Tibial nerve (tissue), 4 donors: ENCODE data around the gene GPC3. TPM values are rescaled to one million over a fixed set of nuclear protein-coding genes. Genes with fewer than 3 reads are reported as not detected.
A peak's percentile ranks its signal among the peaks of the same experiment; 100 is the strongest.

Source experiments
- DNase-seq, 2 donors: peaks; one replicate each; pipeline ENCODE4 v3.0.0-alpha.2; 2019; ENCODE audit warnings: low spot score in 2 of 2
- H3K27ac ChIP-seq, 4 donors: fragments of 200-600 bp; sonication (generic) in 3 of 4; one replicate each; pipeline ENCODE4 v1.5.1; 2017 to 2019; ENCODE audit warnings: mild to moderate bottlenecking in 1 of 4
- H3K27me3 ChIP-seq, 2 donors: fragments of 200-600 bp; sonication (generic) in 1 of 2; one replicate each; pipeline versions ENCODE4 v1.5.1 to v1.6.0; 2017 to 2019
- H3K36me3 ChIP-seq, 3 donors: fragments of 200-600 bp; sonication (generic); one replicate each; pipeline ENCODE4 v1.5.1; 2018 to 2019
- H3K4me1 ChIP-seq, 4 donors: fragments of 200-600 bp; sonication (generic) in 3 of 4; one replicate each; pipeline ENCODE4 v1.5.1; 2017 to 2019
- H3K4me3 ChIP-seq, 4 donors: fragments of 200-600 bp; sonication (generic) in 3 of 4; one replicate each; pipeline ENCODE4 v1.5.1; 2017 to 2019; ENCODE audit warnings: mild to moderate bottlenecking in 1 of 4, moderate library complexity in 1 of 4
- H3K9me3 ChIP-seq, 4 donors: fragments of 200-600 bp; sonication (generic) in 3 of 4; one replicate each; pipeline ENCODE4 v1.5.1; 2017 to 2019
- EP300 ChIP-seq, 2 donors: sonication (generic); formaldehyde crosslinking; IDR thresholded peaks; one replicate each; pipeline ENCODE4 v1.6.1; 2017; ENCODE audit warnings: antibody characterized with exemption in 2 of 2, mild to moderate bottlenecking in 1 of 2
- POLR2A ChIP-seq, 2 donors: fragments of 450-650 bp; IDR thresholded peaks; one replicate each; pipeline ENCODE4 v1.6.1; 2017; ENCODE audit warnings: antibody characterized with exemption in 2 of 2, mild to moderate bottlenecking in 2 of 2, moderate library complexity in 2 of 2
- WGBS, 2 donors: methylation state at CpG; one replicate each; pipeline ENCODE4 v1.1.5; 2018; 5-methylcytosine and 5-hydroxymethylcytosine counted together
- total RNA-seq, 4 donors: library from RNA; depleted of rRNA; stranded (reverse); fragments of >200 nt; gene quantifications; one replicate each; pipeline ENCODE4 v1.1.0, GENCODE V29; 2016
- TF ChIP-seq, protein P1 (sequence below), 5 experiments: fragments of 200-600 bp in 3 of 5; fragments of 450-650 bp in 2 of 5; sonication (generic) in 3 of 5; IDR thresholded peaks; one replicate each; pipeline ENCODE4 v1.5.1; 2016 to 2019; ENCODE audit warnings: antibody characterized with exemption in 5 of 5, mild to moderate bottlenecking in 3 of 5, moderate library complexity in 2 of 5

Gene GPC3
- total RNA-seq, 4 donors from 2014 or later = 60.5 to 116 (median 72.8) TPM

DNA sequence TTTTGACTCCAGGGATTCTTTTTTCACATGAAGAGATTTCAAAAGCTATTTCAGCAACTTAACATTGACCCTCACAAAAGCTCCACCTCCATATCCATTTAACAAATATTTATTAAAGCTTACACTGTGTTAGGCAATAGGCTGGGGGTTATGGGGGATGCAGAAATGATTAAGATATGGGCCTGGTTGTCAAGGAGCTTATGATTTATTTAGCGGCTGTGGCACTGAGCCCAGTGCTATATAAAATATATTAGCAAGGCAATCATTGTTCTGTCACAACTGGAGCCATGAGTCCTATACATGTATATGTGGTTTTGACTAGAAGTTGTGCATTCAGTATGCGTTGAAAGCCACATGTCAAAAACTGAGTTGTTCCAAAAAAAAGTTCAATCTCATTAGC is 131.1 kb downstream of the GPC3 start:
- Histone ChIP-seq H3K36me3 (no peaks in the 10 kb centered on the region), H3K4me3 (no peak overlapping the region), H3K27ac (no peak overlapping the region), H3K4me1 (no peaks in the 10 kb centered on the region), H3K27me3 (peaks cover 0 to 23% of the 10 kb centered on the region in 2 donors), H3K9me3 (no peaks in the 10 kb centered on the region)
- WGBS, 2 donors = 79 to 87% methylated on average over 2 of the region's 2 CpGs
- no peak for TF ChIP-seq EP300 (IDR thresholded peaks at IDR 0.05)
- no peak for TF ChIP-seq POLR2A (IDR thresholded peaks at IDR 0.05)
- TF ChIP-seq, protein P1, sequence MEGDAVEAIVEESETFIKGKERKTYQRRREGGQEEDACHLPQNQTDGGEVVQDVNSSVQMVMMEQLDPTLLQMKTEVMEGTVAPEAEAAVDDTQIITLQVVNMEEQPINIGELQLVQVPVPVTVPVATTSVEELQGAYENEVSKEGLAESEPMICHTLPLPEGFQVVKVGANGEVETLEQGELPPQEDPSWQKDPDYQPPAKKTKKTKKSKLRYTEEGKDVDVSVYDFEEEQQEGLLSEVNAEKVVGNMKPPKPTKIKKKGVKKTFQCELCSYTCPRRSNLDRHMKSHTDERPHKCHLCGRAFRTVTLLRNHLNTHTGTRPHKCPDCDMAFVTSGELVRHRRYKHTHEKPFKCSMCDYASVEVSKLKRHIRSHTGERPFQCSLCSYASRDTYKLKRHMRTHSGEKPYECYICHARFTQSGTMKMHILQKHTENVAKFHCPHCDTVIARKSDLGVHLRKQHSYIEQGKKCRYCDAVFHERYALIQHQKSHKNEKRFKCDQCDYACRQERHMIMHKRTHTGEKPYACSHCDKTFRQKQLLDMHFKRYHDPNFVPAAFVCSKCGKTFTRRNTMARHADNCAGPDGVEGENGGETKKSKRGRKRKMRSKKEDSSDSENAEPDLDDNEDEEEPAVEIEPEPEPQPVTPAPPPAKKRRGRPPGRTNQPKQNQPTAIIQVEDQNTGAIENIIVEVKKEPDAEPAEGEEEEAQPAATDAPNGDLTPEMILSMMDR (IDR thresholded peaks at IDR 0.05) = no peak
- no peak for DNase-seq

DNA sequence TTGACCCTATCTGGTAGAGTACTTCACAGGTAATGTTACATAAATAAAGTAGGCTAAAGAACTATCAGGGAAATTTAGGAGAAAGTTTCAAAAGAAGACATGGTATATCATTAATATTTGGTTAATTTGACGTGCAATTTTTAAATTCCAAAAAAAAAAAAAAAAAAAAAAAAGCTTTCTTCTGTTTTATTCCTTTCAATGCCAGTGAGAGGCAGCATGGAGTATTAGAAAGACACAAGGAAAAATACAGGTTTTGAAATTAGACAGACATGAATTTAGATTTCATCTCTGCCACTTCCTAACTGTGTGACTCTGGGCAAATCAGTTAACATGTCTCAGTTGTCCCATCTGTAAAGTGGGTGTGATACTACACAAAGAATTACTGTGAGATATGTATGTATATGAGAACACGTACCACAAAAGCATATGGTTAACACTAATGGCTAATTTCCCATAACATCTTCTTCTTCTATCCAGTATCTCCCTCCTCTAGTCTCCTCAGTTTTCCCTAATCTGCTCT is 132.5 kb downstream of the GPC3 start:
- TF ChIP-seq, protein P1 (IDR thresholded peaks at IDR 0.05) = peak in 1 of 5 experiments; percentile 12
- TF ChIP-seq POLR2A (IDR thresholded peaks at IDR 0.05) = no peak
- H3K4me3 ChIP-seq = no peak overlapping the region
- no peak for DNase-seq
- WGBS, 2 donors = 55 to 63% methylated on average over 2 of the region's 2 CpGs
- H3K9me3 ChIP-seq = no peaks in the 10 kb centered on the region
- no peak overlapping the region for H3K27ac ChIP-seq
- H3K4me1 ChIP-seq = no peaks in the 10 kb centered on the region
- no peaks in the 10 kb centered on the region for H3K36me3 ChIP-seq
- peaks cover 0 to 20% of the 10 kb centered on the region in 2 donors for H3K27me3 ChIP-seq

DNA sequence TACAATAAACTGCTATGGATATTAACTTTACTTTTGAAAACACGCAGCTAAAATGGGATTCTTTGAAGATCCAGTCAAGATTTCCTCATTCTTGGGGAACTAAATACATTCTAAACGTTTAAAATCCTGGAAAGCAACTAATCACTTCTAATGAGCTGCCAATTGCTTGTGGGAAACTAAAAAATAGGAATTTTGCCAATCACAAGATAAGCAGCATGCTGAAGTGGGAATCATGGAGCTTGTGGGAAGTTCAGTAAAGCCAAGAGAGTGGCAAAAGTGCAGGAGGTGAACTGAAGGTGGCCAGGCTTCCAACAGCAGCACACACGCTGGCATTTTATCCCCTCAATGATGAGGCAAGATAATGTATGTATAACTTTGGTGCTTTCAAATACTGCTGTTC is 133.0 kb downstream of the GPC3 start:
- no peaks in the 10 kb centered on the region for H3K36me3 ChIP-seq
- 36 to 48% methylated on average over 3 of the region's 3 CpGs for WGBS, 2 donors

DNA sequence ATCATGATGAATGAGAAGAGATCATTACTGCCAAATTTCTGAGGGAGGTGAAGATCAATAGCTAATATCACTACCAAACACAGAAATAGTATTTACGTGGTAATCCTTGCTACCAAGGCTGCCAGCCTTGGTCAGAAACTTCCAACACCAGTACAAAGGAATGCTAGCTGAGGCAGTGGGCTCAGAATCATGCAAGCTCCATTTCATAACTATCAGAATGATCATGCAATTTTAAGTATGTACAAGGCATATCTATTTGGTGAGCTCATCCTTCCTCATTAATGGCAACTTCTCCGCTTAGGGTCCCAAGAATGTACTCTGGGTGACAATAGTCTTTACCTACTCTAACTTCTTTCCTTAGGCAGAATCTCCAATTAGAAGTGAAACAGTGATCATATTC is 135.0 kb downstream of the GPC3 start:
- no peak overlapping the region for H3K4me3 ChIP-seq
- peaks cover 0 to 17% of the 10 kb centered on the region in 2 donors for H3K27me3 ChIP-seq
- H3K36me3 ChIP-seq = no peaks in the 10 kb centered on the region
- no peak for DNase-seq
- no peak overlapping the region for H3K27ac ChIP-seq
- H3K4me1 ChIP-seq = peaks cover 0 to 9% (median 0%) of the 10 kb centered on the region in 4 donors
- TF ChIP-seq EP300 (IDR thresholded peaks at IDR 0.05) = no peak
- TF ChIP-seq, protein P1 (IDR thresholded peaks at IDR 0.05) = no peak
- TF ChIP-seq POLR2A (IDR thresholded peaks at IDR 0.05) = no peak
- H3K9me3 ChIP-seq = no peaks in the 10 kb centered on the region
- 91 to 95% methylated on average over 2 of the region's 2 CpGs for WGBS, 2 donors

More for the DNA sequence above, 133.0 kb downstream of the GPC3 start:
- TF ChIP-seq, protein P1 (IDR thresholded peaks at IDR 0.05) = no peak
- TF ChIP-seq POLR2A (IDR thresholded peaks at IDR 0.05) (no peak), EP300 (IDR thresholded peaks at IDR 0.05) (no peak)
- Histone ChIP-seq H3K9me3 (no peaks in the 10 kb centered on the region), H3K4me3 (no peak overlapping the region), H3K27ac (no peak overlapping the region), H3K27me3 (peaks cover 0 to 16% of the 10 kb centered on the region in 2 donors), H3K4me1 (peaks cover 0 to 1% (median 0%) of the 10 kb centered on the region in 4 donors)
- no peak for DNase-seq

DNA sequence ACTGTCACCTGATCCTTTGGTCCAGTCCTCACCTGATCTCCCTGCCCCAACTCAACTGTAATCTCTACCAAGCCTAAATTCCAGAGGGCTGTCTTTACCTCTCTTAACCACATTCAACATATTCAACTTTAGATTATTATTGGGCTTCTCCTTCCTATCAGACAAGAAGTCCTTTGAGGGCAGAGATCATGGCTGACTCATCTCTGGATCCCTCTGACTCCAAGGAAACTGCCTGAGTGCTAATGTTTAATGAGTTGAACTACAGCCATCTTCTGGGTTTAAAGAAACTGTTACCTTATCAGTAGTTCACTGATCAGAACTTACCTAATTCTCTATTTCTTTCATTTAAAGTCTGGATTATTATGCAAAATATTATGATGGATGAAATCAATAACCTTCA is 135.7 kb downstream of the GPC3 start:
- no peak overlapping the region for H3K27ac ChIP-seq
- no peak overlapping the region for H3K4me3 ChIP-seq
- H3K27me3 ChIP-seq = peaks cover 0 to 21% of the 10 kb centered on the region in 2 donors
- H3K9me3 ChIP-seq = no peaks in the 10 kb centered on the region
- H3K36me3 ChIP-seq = no peaks in the 10 kb centered on the region
- H3K4me1 ChIP-seq = peaks cover 0 to 9% (median 0%) of the 10 kb centered on the region in 4 donors
- TF ChIP-seq POLR2A (IDR thresholded peaks at IDR 0.05) (no peak), EP300 (IDR thresholded peaks at IDR 0.05) (no peak)
- TF ChIP-seq, protein P1 (IDR thresholded peaks at IDR 0.05) = no peak
- DNase-seq = no peak
